ENCODE measurements around the gene HEPHL1. TPM values are rescaled to one million over a fixed set of nuclear protein-coding genes. Genes with fewer than 3 reads are reported as not detected.
"Not testable (repeated sequence)": the region's sequence is repeated elsewhere in the genome, so short reads cannot be mapped to it uniquely, and the experiment has no call there.

Gene HEPHL1
- total RNA-seq = not detected

- Histone ChIP-seq H3K4me3 (ENCODE audit: low read length) (no peak within 1 kb of the TSS), H3K9me3 (ENCODE audit: low read depth, low read length) (no peaks in the 10 kb centered on the region), H3K27me3 (ENCODE audit: insufficient read depth, low read length) (no peaks in the 10 kb centered on the region), H3K4me1 (ENCODE audit: insufficient read depth, low read length) (no peaks in the 10 kb centered on the region)
Measured at GRCh38 chr11:94020777-94021481, at the start of gene HEPHL1. TSS of gene HEPHL1 (plus strand) at chr11:94021354. CDS start at chr11:94021369, 15 bp downstream.

GRCh38 chr11:93972790-93973189, 48.4 kb upstream of the HEPHL1 start:
- Histone ChIP-seq H3K4me3 (ENCODE audit: low read length) (no peak overlapping the region), H3K4me1 (ENCODE audit: insufficient read depth, low read length) (no peaks in the 10 kb centered on the region), H3K27me3 (ENCODE audit: insufficient read depth, low read length) (no peaks in the 10 kb centered on the region), H3K9me3 (ENCODE audit: low read depth, low read length) (no peaks in the 10 kb centered on the region)

- H3K4me1 ChIP-seq (ENCODE audit: insufficient read depth, low read length); H3K27me3 ChIP-seq (ENCODE audit: insufficient read depth, low read length); H3K9me3 ChIP-seq (ENCODE audit: low read depth, low read length); H3K4me3 ChIP-seq (ENCODE audit: low read length): not testable (repeated sequence)
Measured at GRCh38 chr11:93973322-93974051, 47.7 kb upstream of the HEPHL1 start.

GRCh38 chr11:93974759-93975158, 46.4 kb upstream of the HEPHL1 start:
- no peaks in the 10 kb centered on the region for H3K9me3 ChIP-seq (ENCODE audit: low read depth, low read length)
- H3K27me3 ChIP-seq (ENCODE audit: insufficient read depth, low read length) = no peaks in the 10 kb centered on the region
- H3K4me1 ChIP-seq (ENCODE audit: insufficient read depth, low read length) = no peaks in the 10 kb centered on the region
- H3K4me3 ChIP-seq (ENCODE audit: low read length) = no peak overlapping the region

GRCh38 chr11:93976577-93977254, 44.4 kb upstream of the HEPHL1 start:
- not testable (repeated sequence) for H3K27me3 ChIP-seq (ENCODE audit: insufficient read depth, low read length); H3K4me1 ChIP-seq (ENCODE audit: insufficient read depth, low read length); H3K9me3 ChIP-seq (ENCODE audit: low read depth, low read length); H3K4me3 ChIP-seq (ENCODE audit: low read length)

- no peaks in the 10 kb centered on the region for H3K27me3 ChIP-seq (ENCODE audit: insufficient read depth, low read length)
- H3K4me3 ChIP-seq (ENCODE audit: low read length) = no peak overlapping the region
- no peaks in the 10 kb centered on the region for H3K4me1 ChIP-seq (ENCODE audit: insufficient read depth, low read length)
- H3K9me3 ChIP-seq (ENCODE audit: low read depth, low read length) = no peaks in the 10 kb centered on the region
Measured at GRCh38 chr11:93983542-93984195, 37.5 kb upstream of the HEPHL1 start.

GRCh38 chr11:93984196-93984567, 37.0 kb upstream of the HEPHL1 start:
- Histone ChIP-seq H3K4me1 (ENCODE audit: insufficient read depth, low read length) (no peaks in the 10 kb centered on the region), H3K9me3 (ENCODE audit: low read depth, low read length) (no peaks in the 10 kb centered on the region)

GRCh38 chr11:93984936-93985335, 36.2 kb upstream of the HEPHL1 start:
- no peaks in the 10 kb centered on the region for H3K4me1 ChIP-seq (ENCODE audit: insufficient read depth, low read length)
- H3K27me3 ChIP-seq (ENCODE audit: insufficient read depth, low read length) = no peaks in the 10 kb centered on the region
- H3K4me3 ChIP-seq (ENCODE audit: low read length) = no peak overlapping the region
- H3K9me3 ChIP-seq (ENCODE audit: low read depth, low read length) = no peaks in the 10 kb centered on the region

More at GRCh38 chr11:93984196-93984567, 37.0 kb upstream of the HEPHL1 start:
- Histone ChIP-seq H3K4me3 (ENCODE audit: low read length) (no peak overlapping the region), H3K27me3 (ENCODE audit: insufficient read depth, low read length) (no peaks in the 10 kb centered on the region)

- H3K9me3 ChIP-seq (ENCODE audit: low read depth, low read length) = no peaks in the 10 kb centered on the region
- no peaks in the 10 kb centered on the region for H3K27me3 ChIP-seq (ENCODE audit: insufficient read depth, low read length)
- H3K4me1 ChIP-seq (ENCODE audit: insufficient read depth, low read length) = no peaks in the 10 kb centered on the region
- H3K4me3 ChIP-seq (ENCODE audit: low read length) = no peak overlapping the region
Measured at GRCh38 chr11:93986716-93987115, 34.4 kb upstream of the HEPHL1 start.

- Histone ChIP-seq H3K4me3 (ENCODE audit: low read length) (no peak overlapping the region), H3K9me3 (ENCODE audit: low read depth, low read length) (peaks cover 10% of the 10 kb centered on the region), H3K4me1 (ENCODE audit: insufficient read depth, low read length) (no peaks in the 10 kb centered on the region), H3K27me3 (ENCODE audit: insufficient read depth, low read length) (no peaks in the 10 kb centered on the region)
Measured at GRCh38 chr11:93988455-93988854, 32.7 kb upstream of the HEPHL1 start.

- Histone ChIP-seq H3K4me3 (ENCODE audit: low read length) (peak overlapping the region; percentile 10), H3K27me3 (ENCODE audit: insufficient read depth, low read length) (no peaks in the 10 kb centered on the region), H3K4me1 (ENCODE audit: insufficient read depth, low read length) (no peaks in the 10 kb centered on the region), H3K9me3 (ENCODE audit: low read depth, low read length) (peaks cover 14% of the 10 kb centered on the region)
Measured at GRCh38 chr11:93988912-93989311, 32.2 kb upstream of the HEPHL1 start.

- Histone ChIP-seq H3K4me1 (ENCODE audit: insufficient read depth, low read length) (no peaks in the 10 kb centered on the region), H3K4me3 (ENCODE audit: low read length) (no peak overlapping the region), H3K27me3 (ENCODE audit: insufficient read depth, low read length) (no peaks in the 10 kb centered on the region), H3K9me3 (ENCODE audit: low read depth, low read length) (peaks cover 22% of the 10 kb centered on the region)
Measured at GRCh38 chr11:93993747-93994146, 27.4 kb upstream of the HEPHL1 start.

- H3K9me3 ChIP-seq (ENCODE audit: low read depth, low read length) = peaks cover 19% of the 10 kb centered on the region
- H3K4me3 ChIP-seq (ENCODE audit: low read length) = no peak overlapping the region
- no peaks in the 10 kb centered on the region for H3K27me3 ChIP-seq (ENCODE audit: insufficient read depth, low read length)
- H3K4me1 ChIP-seq (ENCODE audit: insufficient read depth, low read length) = no peaks in the 10 kb centered on the region
Measured at GRCh38 chr11:93997741-93998140, 23.4 kb upstream of the HEPHL1 start.

- no peaks in the 10 kb centered on the region for H3K27me3 ChIP-seq (ENCODE audit: insufficient read depth, low read length)
- no peaks in the 10 kb centered on the region for H3K4me1 ChIP-seq (ENCODE audit: insufficient read depth, low read length)
- no peak overlapping the region for H3K4me3 ChIP-seq (ENCODE audit: low read length)
- H3K9me3 ChIP-seq (ENCODE audit: low read depth, low read length) = no peaks in the 10 kb centered on the region
Measured at GRCh38 chr11:94000659-94001058, 20.5 kb upstream of the HEPHL1 start.

- Histone ChIP-seq H3K4me3 (ENCODE audit: low read length) (no peak overlapping the region), H3K4me1 (ENCODE audit: insufficient read depth, low read length) (no peaks in the 10 kb centered on the region), H3K9me3 (ENCODE audit: low read depth, low read length) (no peaks in the 10 kb centered on the region), H3K27me3 (ENCODE audit: insufficient read depth, low read length) (no peaks in the 10 kb centered on the region)
Measured at GRCh38 chr11:94002226-94002625, 18.9 kb upstream of the HEPHL1 start.

Measured in mononuclear cell (primary cell).